ENCODE results near the gene FAM186B. TPM values are rescaled to one million over a fixed set of nuclear protein-coding genes. Genes with fewer than 3 reads are reported as not detected.

The FAM186B gene
- total RNA-seq, 1 experiment from 2014 or later = 0.19 TPM

DNA sequence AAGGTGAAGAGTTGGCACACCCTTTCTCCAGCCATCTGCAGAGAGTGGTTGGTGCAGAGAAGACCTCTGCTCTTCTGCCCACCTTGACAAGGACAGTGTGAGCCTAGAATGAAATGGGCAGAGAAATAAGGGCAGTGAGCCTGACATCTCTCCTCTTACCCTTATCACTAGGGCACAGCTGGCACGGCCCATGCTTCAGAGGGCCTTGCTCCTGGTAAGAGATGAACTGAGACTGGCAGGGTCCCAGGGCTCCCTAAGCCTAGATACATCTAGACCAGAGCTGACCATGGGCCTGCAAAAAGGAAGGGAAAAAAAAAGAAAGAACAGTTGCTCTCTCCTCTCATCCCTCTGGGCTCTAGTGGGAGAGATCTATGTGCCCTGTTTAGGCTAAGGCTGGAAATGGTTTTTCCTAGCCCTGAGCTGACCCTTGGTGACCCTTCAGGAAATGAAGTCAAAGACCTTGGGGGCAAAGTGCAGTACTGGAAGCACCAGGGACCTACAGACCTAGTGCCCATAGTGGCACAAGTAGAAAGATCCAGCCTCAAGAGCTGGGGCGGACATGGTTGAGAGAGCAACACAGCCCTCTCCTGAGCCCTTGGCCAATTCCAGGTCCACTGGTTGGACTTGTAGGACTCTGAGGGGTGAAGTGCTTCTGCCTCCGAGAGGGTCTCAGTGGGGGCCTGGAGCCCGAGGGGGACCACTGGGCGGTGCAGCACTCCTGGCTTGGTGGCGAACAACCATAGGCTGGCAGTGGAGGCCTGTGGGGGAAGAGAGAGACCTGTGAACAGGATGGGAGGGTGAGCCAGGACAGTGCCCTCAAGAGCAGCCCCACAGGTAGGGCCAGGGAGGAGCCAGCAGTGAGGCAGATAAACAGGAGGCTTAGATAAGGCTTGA, 40.0 kb upstream of the FAM186B start:
- H3K4me1 ChIP-seq (ENCODE audit: insufficient read depth, low read length, poor library complexity, severe bottlenecking) = peaks cover 9% of the 10 kb centered on the region
- no peaks in the 10 kb centered on the region for H3K27me3 ChIP-seq (replicated peaks; ENCODE audit: insufficient read depth, low read depth, low read length, poor library complexity)
- TF ChIP-seq, protein P1, sequence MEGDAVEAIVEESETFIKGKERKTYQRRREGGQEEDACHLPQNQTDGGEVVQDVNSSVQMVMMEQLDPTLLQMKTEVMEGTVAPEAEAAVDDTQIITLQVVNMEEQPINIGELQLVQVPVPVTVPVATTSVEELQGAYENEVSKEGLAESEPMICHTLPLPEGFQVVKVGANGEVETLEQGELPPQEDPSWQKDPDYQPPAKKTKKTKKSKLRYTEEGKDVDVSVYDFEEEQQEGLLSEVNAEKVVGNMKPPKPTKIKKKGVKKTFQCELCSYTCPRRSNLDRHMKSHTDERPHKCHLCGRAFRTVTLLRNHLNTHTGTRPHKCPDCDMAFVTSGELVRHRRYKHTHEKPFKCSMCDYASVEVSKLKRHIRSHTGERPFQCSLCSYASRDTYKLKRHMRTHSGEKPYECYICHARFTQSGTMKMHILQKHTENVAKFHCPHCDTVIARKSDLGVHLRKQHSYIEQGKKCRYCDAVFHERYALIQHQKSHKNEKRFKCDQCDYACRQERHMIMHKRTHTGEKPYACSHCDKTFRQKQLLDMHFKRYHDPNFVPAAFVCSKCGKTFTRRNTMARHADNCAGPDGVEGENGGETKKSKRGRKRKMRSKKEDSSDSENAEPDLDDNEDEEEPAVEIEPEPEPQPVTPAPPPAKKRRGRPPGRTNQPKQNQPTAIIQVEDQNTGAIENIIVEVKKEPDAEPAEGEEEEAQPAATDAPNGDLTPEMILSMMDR (conservative IDR thresholded peaks at IDR 0.05; ENCODE audit: low read depth, low read length) = no peak
- no peak for TF ChIP-seq EZH2 (IDR thresholded peaks at IDR 0.05; ENCODE audit: borderline replicate concordance, low read depth, low read length, poor library complexity, severe bottlenecking)
- H3K4me3 ChIP-seq (ENCODE audit: low read depth, low read length, poor library complexity, severe bottlenecking) = no peak overlapping the region
- BruUV-seq (replicated peaks) = no TSS peak
- intact Hi-C loops (cut with micrococcal nuclease; ENCODE audit: unreplicated experiment) = loop anchor here (2.0 kb wide), 2 partner anchors 117 to 133 kb away; no protein-coding TSS in a partner anchor
- peaks cover 29% of the 10 kb centered on the region for H3K36me3 ChIP-seq (ENCODE audit: insufficient read depth, low read length, poor library complexity, severe bottlenecking)
- H3K27ac ChIP-seq (ENCODE audit: low read depth, low read length, poor library complexity, severe bottlenecking) = no peak overlapping the region
- ChIA-PET CTCF (interaction anchor here (0.6 to 2.0 kb wide), 2 partner anchors 13 to 96 kb away, joined by 4 to 6 read pairs; partner anchors contain the start of gene TMBIM6), POLR2A (ENCODE audit: low non-redundant PET) (no interaction called here)
- H3K9me3 ChIP-seq (ENCODE audit: low read depth, low read length, poor library complexity, severe bottlenecking) = no peaks in the 10 kb centered on the region
- no peak for DNase-seq (ENCODE audit: low spot score)

DNA sequence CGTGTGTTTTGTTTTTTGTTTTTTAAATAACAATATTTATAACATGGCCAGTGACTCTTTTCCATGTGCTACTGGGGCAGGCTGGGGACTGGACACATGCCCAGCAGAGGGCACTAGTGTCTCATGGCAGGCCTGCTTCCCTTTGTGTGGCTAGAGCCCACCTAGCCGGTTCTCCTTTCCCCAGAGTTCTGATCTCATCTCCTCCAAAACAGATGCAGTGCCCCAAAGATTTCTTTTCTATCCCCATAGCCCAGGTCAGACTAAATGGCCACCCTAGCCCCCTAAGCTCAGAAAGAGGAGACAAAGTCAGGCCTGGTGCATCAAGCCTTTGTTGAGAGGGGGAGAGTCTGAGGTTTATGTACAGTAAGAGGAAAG, 39.2 kb upstream of the FAM186B start:
- Histone ChIP-seq H3K4me3 (ENCODE audit: low read depth, low read length, poor library complexity, severe bottlenecking) (no peak overlapping the region), H3K9me3 (ENCODE audit: low read depth, low read length, poor library complexity, severe bottlenecking) (no peaks in the 10 kb centered on the region), H3K27me3 (replicated peaks; ENCODE audit: insufficient read depth, low read depth, low read length, poor library complexity) (no peaks in the 10 kb centered on the region), H3K36me3 (ENCODE audit: insufficient read depth, low read length, poor library complexity, severe bottlenecking) (peaks cover 29% of the 10 kb centered on the region), H3K27ac (ENCODE audit: low read depth, low read length, poor library complexity, severe bottlenecking) (no peak overlapping the region), H3K4me1 (ENCODE audit: insufficient read depth, low read length, poor library complexity, severe bottlenecking) (peaks cover 9% of the 10 kb centered on the region)
- intact Hi-C loops (cut with micrococcal nuclease; ENCODE audit: unreplicated experiment) = loop anchor here (1.0 to 2.0 kb wide), 3 partner anchors 63 to 134 kb away; partner anchors contain the start of gene FMNL3
- ChIA-PET CTCF (interaction anchor here (1.7 to 2.0 kb wide), 2 partner anchors 97 to 195 kb away, joined by 4 to 6 read pairs; partner anchors contain the start of gene TMBIM6), POLR2A (ENCODE audit: low non-redundant PET) (interaction anchor here (0.6 kb wide), 1 partner anchor 152 kb away, joined by 6 read pairs; no protein-coding TSS in a partner anchor)
- DNase-seq (ENCODE audit: low spot score) = peak; percentile 81
- TF ChIP-seq EZH2 (IDR thresholded peaks at IDR 0.05; ENCODE audit: borderline replicate concordance, low read depth, low read length, poor library complexity, severe bottlenecking) = no peak
- TF ChIP-seq, protein P1 (conservative IDR thresholded peaks at IDR 0.05; ENCODE audit: low read depth, low read length) = peak; percentile 91
- TSS peak; percentile 9 for BruUV-seq (replicated peaks)

DNA sequence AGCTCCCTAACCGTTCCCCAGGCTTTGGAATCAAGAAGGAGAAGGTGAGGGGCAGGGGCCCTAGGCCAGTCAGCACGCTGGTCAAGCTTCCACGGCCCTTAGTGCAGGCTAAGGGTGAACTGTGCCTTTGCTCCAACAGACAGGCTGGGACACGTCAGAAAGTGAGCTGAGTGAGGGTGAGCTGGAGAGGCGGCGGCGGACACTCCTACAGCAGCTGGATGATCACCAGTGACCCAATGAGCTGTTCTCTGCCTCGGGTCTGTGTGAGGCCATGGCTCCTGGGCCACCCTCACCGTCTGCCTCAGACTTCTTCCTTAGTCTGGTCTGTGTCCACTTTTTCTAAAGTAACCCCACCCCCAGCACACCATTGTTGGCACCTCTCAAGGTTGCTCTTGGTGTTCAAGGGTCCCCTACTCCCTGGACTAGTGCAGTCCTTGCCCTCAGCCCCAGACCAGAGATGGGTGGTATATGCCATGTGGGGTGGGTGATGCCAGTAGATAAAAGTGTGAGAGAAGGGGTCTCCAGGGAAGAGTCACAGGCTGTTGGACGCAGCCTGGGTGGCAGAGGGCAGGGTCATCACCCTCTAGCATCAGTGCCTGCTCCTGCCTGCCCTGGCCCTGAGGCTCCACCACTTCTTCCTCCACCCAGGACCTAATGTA, 38.7 kb upstream of the FAM186B start:
- TF ChIP-seq EZH2 (IDR thresholded peaks at IDR 0.05; ENCODE audit: borderline replicate concordance, low read depth, low read length, poor library complexity, severe bottlenecking) = no peak
- TF ChIP-seq, protein P1 (conservative IDR thresholded peaks at IDR 0.05; ENCODE audit: low read depth, low read length) = no peak
- Histone ChIP-seq H3K9me3 (ENCODE audit: low read depth, low read length, poor library complexity, severe bottlenecking) (no peaks in the 10 kb centered on the region), H3K27ac (ENCODE audit: low read depth, low read length, poor library complexity, severe bottlenecking) (no peak overlapping the region), H3K27me3 (replicated peaks; ENCODE audit: insufficient read depth, low read depth, low read length, poor library complexity) (no peaks in the 10 kb centered on the region), H3K4me1 (ENCODE audit: insufficient read depth, low read length, poor library complexity, severe bottlenecking) (peaks cover 9% of the 10 kb centered on the region), H3K36me3 (ENCODE audit: insufficient read depth, low read length, poor library complexity, severe bottlenecking) (peaks cover 29% of the 10 kb centered on the region), H3K4me3 (ENCODE audit: low read depth, low read length, poor library complexity, severe bottlenecking) (no peak overlapping the region)
- DNase-seq (ENCODE audit: low spot score) = no peak
- no TSS peak for BruUV-seq (replicated peaks)
- CTCF ChIA-PET = interaction anchor here (0.6 to 2.0 kb wide), 3 partner anchors 61 to 195 kb away, joined by 4 to 6 read pairs (median 5); partner anchors contain the start of gene TMBIM6
- POLR2A ChIA-PET (ENCODE audit: low non-redundant PET) = interaction anchor here (0.6 kb wide), 2 partner anchors 41 to 151 kb away, joined by 3 to 6 read pairs; no protein-coding TSS in a partner anchor
- intact Hi-C loops (cut with micrococcal nuclease; ENCODE audit: unreplicated experiment) = loop anchor here (1.0 to 2.0 kb wide), 3 partner anchors 63 to 135 kb away; partner anchors contain the start of gene FMNL3
